H1 (cell line): ENCODE measurements around the gene ORMDL2. TPM values are rescaled to one million over a fixed set of nuclear protein-coding genes. Genes with fewer than 3 reads are reported as not detected.

Experiments
- CTCF ChIA-PET: fragments of 300-600 bp; sonication (Branson Sonifier 250); formaldehyde crosslinking; loops from one replicate; lab custom pipeline; 2021; ENCODE audit not compliant: partially characterized antibody; lab: Charles Lee
- POLR2A ChIA-PET: fragments of 300-600 bp; sonication (Branson Sonifier 250); formaldehyde crosslinking; loops from one replicate; lab custom pipeline; 2021; ENCODE audit warnings: inconsistent platforms; ENCODE audit not compliant: partially characterized antibody; lab: Charles Lee
- DNase-seq, 2 experiments: peaks; one replicate each; pipeline versions ENCODE4 v3.0.0 to v3.0.0-alpha.2; 2010 to 2022; ENCODE audit warnings: low spot score in 2 of 2, low read depth in 1 of 2, mixed read lengths in 1 of 2
- FAIRE-seq: peaks from 2 replicates; lab custom pipeline; 2011; peaks lifted over from hg19 to GRCh38; lab: Jason Lieb, UNC
- H2AFZ ChIP-seq: 2 replicates; pipeline ENCODE4 v1.8.1; 2012; ENCODE audit warnings: low read length, inconsistent platforms
- H2AK5ac ChIP-seq: 2 replicates; pipeline ENCODE4 v1.6.1; 2013; ENCODE audit warnings: low read depth, low read length
- H2BK120ac ChIP-seq: replicated peaks from 2 replicates; pipeline ENCODE3; 2013; ENCODE audit warnings: low read depth, low read length, inconsistent platforms
- H2BK12ac ChIP-seq: 2 replicates; pipeline ENCODE4 v1.6.1; 2013; ENCODE audit warnings: low read depth, low read length
- H2BK15ac ChIP-seq: 2 replicates; pipeline ENCODE4 v1.6.1; 2013; ENCODE audit warnings: low read length
- H2BK20ac ChIP-seq: 2 replicates; pipeline ENCODE4 v1.6.1; 2013; ENCODE audit warnings: low read length
- H2BK5ac ChIP-seq: 2 replicates; pipeline ENCODE4 v1.6.1; 2013; ENCODE audit warnings: low read depth, low read length
- H3K14ac ChIP-seq: 2 replicates; pipeline ENCODE4 v1.6.1; 2013; ENCODE audit warnings: inconsistent platforms; ENCODE audit not compliant: insufficient read length
- H3K18ac ChIP-seq: 2 replicates; pipeline ENCODE4 v1.6.1; 2013; ENCODE audit warnings: low read length; ENCODE audit errors: extremely low read depth
- H3K23ac ChIP-seq: 2 replicates; pipeline ENCODE4 v1.6.1; 2013; ENCODE audit warnings: inconsistent platforms; ENCODE audit not compliant: insufficient read length
- H3K23me2 ChIP-seq: 2 replicates; pipeline ENCODE4 v1.6.1; 2013; ENCODE audit warnings: low read depth, low read length
- H3K27ac ChIP-seq: 2 replicates; pipeline ENCODE4 v1.6.1; 2011; ENCODE audit warnings: low read depth, low read length, inconsistent platforms
- H3K27me3 ChIP-seq, 4 experiments: replicated peaks in 1 of 4; 1 replicate in 1 of 4; 2 replicates in 3 of 4; pipeline versions ENCODE4 v1.6.1 to v1.8.1; 2011 to 2013; ENCODE audit warnings: low read length in 3 of 4, mild to moderate bottlenecking in 3 of 4, inconsistent platforms in 2 of 4, mixed read lengths in 2 of 4, moderate library complexity in 1 of 4; ENCODE audit not compliant: control insufficient read depth in 3 of 4, insufficient read depth in 3 of 4; ENCODE audit errors: extremely low read depth in 1 of 4
- H3K36me3 ChIP-seq, 4 experiments: 2 replicates each; pipeline versions ENCODE4 v1.6.1 to v1.8.1; 2011 to 2013; ENCODE audit warnings: mild to moderate bottlenecking in 4 of 4, low read length in 3 of 4, moderate library complexity in 2 of 4, control low read depth in 1 of 4, inconsistent platforms in 1 of 4; ENCODE audit not compliant: insufficient read depth in 4 of 4, control insufficient read depth in 2 of 4
- H3K4ac ChIP-seq: replicated peaks from 2 replicates; pipeline ENCODE3; 2013; ENCODE audit warnings: low read length, low read depth, mixed read lengths, inconsistent platforms; ENCODE audit not compliant: insufficient read length
- H3K4me1 ChIP-seq, 4 experiments: replicated peaks in 1 of 4; 1 replicate in 1 of 4; 2 replicates in 3 of 4; pipeline versions ENCODE4 v1.6.1 to v1.8.1; 2011 to 2013; ENCODE audit warnings: low read length in 3 of 4, inconsistent platforms in 2 of 4, mixed read lengths in 1 of 4; ENCODE audit not compliant: insufficient read depth in 4 of 4, control insufficient read depth in 3 of 4
- H3K4me2 ChIP-seq, 2 experiments: 2 replicates each; pipeline versions ENCODE4 v1.6.1 to v1.8.1; 2011 to 2013; ENCODE audit warnings: low read depth in 2 of 2, low read length in 2 of 2, control low read depth in 1 of 2, inconsistent platforms in 1 of 2, mild to moderate bottlenecking in 1 of 2; ENCODE audit not compliant: insufficient read depth in 1 of 2
- H3K4me3 ChIP-seq, 4 experiments: fragments of 200-600, 300-600 bp in 1 of 4; sonication (generic), shearing (Covaris generic), sonication (Bioruptor Twin) in 1 of 4; 2 replicates each; pipeline versions ENCODE4 v1.5.1 to v1.8.1; 2011 to 2016; ENCODE audit warnings: low read length in 4 of 4, low read depth in 3 of 4, control low read depth in 2 of 4, inconsistent platforms in 2 of 4, mild to moderate bottlenecking in 2 of 4, mixed read lengths in 1 of 4, moderate library complexity in 1 of 4; ENCODE audit not compliant: insufficient read depth in 2 of 4; ENCODE audit errors: extremely low read depth in 1 of 4
- H3K56ac ChIP-seq: replicated peaks from 2 replicates; pipeline ENCODE3; 2013; ENCODE audit warnings: low read depth, mild to moderate bottlenecking, mixed read lengths, low read length, inconsistent platforms; ENCODE audit not compliant: insufficient read length
- H3K79me1 ChIP-seq: 2 replicates; pipeline ENCODE4 v1.6.1; 2013; ENCODE audit warnings: low read depth, low read length, control low read depth
- H3K79me2 ChIP-seq, 2 experiments: 2 replicates each; pipeline versions ENCODE4 v1.6.1 to v1.8.1; 2012 to 2013; ENCODE audit warnings: low read length in 2 of 2, mild to moderate bottlenecking in 2 of 2, inconsistent platforms in 1 of 2; ENCODE audit not compliant: insufficient read depth in 2 of 2, control insufficient read depth in 1 of 2
- H3K9ac ChIP-seq, 4 experiments: replicated peaks in 1 of 4; 1 replicate in 1 of 4; 2 replicates in 3 of 4; pipeline versions ENCODE4 v1.6.1 to v1.8.1; 2011 to 2013; ENCODE audit warnings: low read depth in 3 of 4, low read length in 3 of 4, control low read depth in 2 of 4, mild to moderate bottlenecking in 2 of 4, moderate library complexity in 2 of 4, inconsistent platforms in 1 of 4; ENCODE audit errors: extremely low read depth in 1 of 4
- H3K9me3 ChIP-seq, 2 experiments: 2 replicates each; pipeline versions ENCODE4 v1.6.1 to v1.8.1; 2012 to 2013; ENCODE audit warnings: mild to moderate bottlenecking in 2 of 2, moderate library complexity in 2 of 2, control low read depth in 1 of 2, inconsistent platforms in 1 of 2, low read depth in 1 of 2, low read length in 1 of 2, mixed read lengths in 1 of 2; ENCODE audit not compliant: insufficient read depth in 2 of 2
- H4K20me1 ChIP-seq, 2 experiments: replicated peaks in 1 of 2; 2 replicates each; pipeline versions ENCODE3 to v1.8.1; 2011 to 2013; ENCODE audit warnings: inconsistent platforms in 2 of 2, low read length in 2 of 2, mild to moderate bottlenecking in 1 of 2; ENCODE audit not compliant: insufficient read depth in 2 of 2, control insufficient read depth in 1 of 2
- H4K5ac ChIP-seq: 2 replicates; pipeline ENCODE4 v1.6.1; 2013; ENCODE audit warnings: low read length, low read depth, mixed read lengths, inconsistent platforms; ENCODE audit not compliant: insufficient read length
- H4K8ac ChIP-seq: 2 replicates; pipeline ENCODE4 v1.8.0; 2013; ENCODE audit warnings: mild to moderate bottlenecking, moderate library complexity, low read length, inconsistent platforms; ENCODE audit not compliant: insufficient read depth; ENCODE audit errors: extremely low read depth
- H4K91ac ChIP-seq: replicated peaks from 2 replicates; pipeline ENCODE3; 2013; ENCODE audit warnings: low read length, mixed read lengths, inconsistent platforms; ENCODE audit not compliant: insufficient read length
- EGR1 ChIP-seq: IDR thresholded peaks from 2 replicates; pipeline ENCODE4 v1.6.1; 2011; ENCODE audit warnings: low read depth, low read length, borderline replicate concordance
- EZH2 ChIP-seq: fragments of 200-600 bp; sonication (generic); IDR thresholded peaks from 2 replicates; pipeline ENCODE4 v1.7.1; 2012; ENCODE audit warnings: low read depth, mild to moderate bottlenecking, moderate library complexity, low read length, inconsistent platforms; ENCODE audit not compliant: severe bottlenecking
- HDAC2 ChIP-seq, 2 experiments: fragments of 300-600 bp in 1 of 2; sonication (generic) in 1 of 2; IDR thresholded peaks; 2 replicates each; pipeline ENCODE4 v1.6.1; 2011 to 2012; ENCODE audit warnings: low read depth in 2 of 2, low read length in 2 of 2, mild to moderate bottlenecking in 2 of 2, moderate library complexity in 2 of 2, borderline replicate concordance in 1 of 2, inconsistent platforms in 1 of 2
- HDAC6 ChIP-seq: IDR thresholded peaks from one replicate; pipeline ENCODE4 v1.7.1; 2012; ENCODE audit warnings: low read depth, mild to moderate bottlenecking, inconsistent platforms, low read length, moderate library complexity
- KDM4A ChIP-seq: IDR thresholded peaks from one replicate; pipeline ENCODE4 v1.7.1; 2012; ENCODE audit warnings: low read depth, mild to moderate bottlenecking, moderate library complexity, low read length, inconsistent platforms; ENCODE audit not compliant: severe bottlenecking
- POLR2AphosphoS5 ChIP-seq: IDR thresholded peaks from 2 replicates; pipeline ENCODE4 v1.6.1; 2011; ENCODE audit warnings: low read depth, low read length
- TBP ChIP-seq: IDR thresholded peaks from 2 replicates; pipeline ENCODE4 v1.6.1; 2011; ENCODE audit warnings: low read depth, low read length, improper control_type of control experiment
- TCF12 ChIP-seq: IDR thresholded peaks from 2 replicates; pipeline ENCODE4 v1.6.1; 2011; ENCODE audit warnings: low read depth, mild to moderate bottlenecking, low read length
- WGBS, 2 experiments: shearing (Covaris generic) in 1 of 2; methylation state at CpG; one replicate each; pipeline versions ENCODE4 v1.1.6 to v1.1.7; 2013 to 2015; ENCODE audit warnings: low lambda C conversion rate in 2 of 2, mixed read lengths in 2 of 2, inconsistent platforms in 1 of 2, low coverage in 1 of 2, missing lambda C conversion rate in 1 of 2; ENCODE audit not compliant: insufficient replicate concordance in 2 of 2, insufficient coverage in 1 of 2, insufficient read length in 1 of 2; ENCODE audit errors: extremely low coverage in 1 of 2, missing lambda C conversion rate in 1 of 2; 5-methylcytosine and 5-hydroxymethylcytosine counted together
- polyA plus RNA-seq, 7 experiments: library from polyadenylated mRNA; depleted of rRNA in 3 of 7; stranded (reverse) in 5 of 7; unstranded in 2 of 7; fragments of >200 nt in 5 of 7; fragments of 200-250 nt in 2 of 7; gene quantifications; 1 replicate in 5 of 7; 2 replicates in 1 of 7; 4 replicates in 1 of 7; pipeline versions ENCODE4 v1.2.1 to v1.2.3, GENCODE V29; 2011 to 2013; ENCODE audit warnings: missing spikeins in 2 of 7, mixed read lengths in 2 of 7
- total RNA-seq: library from RNA; stranded (reverse); fragmentation: NEBNext Ultra II Directional; extraction: Animal tissue kit (Norgen Biotek cat#: 25700); gene quantifications from 2 replicates; pipeline ENCODE4 v1.2.1, GENCODE V29; 2021
- TF ChIP-seq, protein P1 (sequence below): IDR thresholded peaks from 2 replicates; pipeline ENCODE4 v1.6.1; 2012; ENCODE audit warnings: low read length, inconsistent platforms
- TF ChIP-seq, protein P2 (sequence below): IDR thresholded peaks from 2 replicates; pipeline ENCODE4 v1.6.1; 2011; ENCODE audit warnings: low read length, improper control_type of control experiment

ORMDL2 gene
- total and polyA plus RNA-seq, 2 of the 8 experiments (the other 6 are each of a cell fraction or from before 2014, with no cell fraction given) = 39.0 to 65.6 TPM

DNA sequence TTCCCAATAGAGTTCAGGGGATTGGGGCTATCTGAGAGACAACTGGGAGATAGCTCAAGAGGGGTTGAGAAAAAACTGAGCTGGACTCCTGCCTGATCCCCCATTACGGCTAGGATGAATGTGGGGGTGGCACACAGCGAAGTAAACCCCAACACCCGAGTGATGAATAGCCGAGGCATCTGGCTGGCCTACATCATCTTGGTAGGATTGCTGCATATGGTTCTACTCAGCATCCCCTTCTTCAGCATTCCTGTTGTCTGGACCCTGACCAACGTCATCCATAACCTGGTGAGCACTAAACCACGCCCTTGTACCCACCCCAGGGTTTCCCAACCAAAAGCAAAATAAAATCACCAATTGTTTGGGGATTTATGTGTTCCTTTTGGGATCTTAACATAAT, 1.0 kb downstream of the ORMDL2 start:
- Histone ChIP-seq H3K27me3 (no peaks in the 10 kb centered on the region), H3K27ac (no peak overlapping the region), H3K79me2 (peaks cover 19 to 53% of the 10 kb centered on the region in 2 experiments), H4K5ac (no peak overlapping the region), H4K91ac (no peak overlapping the region), H3K18ac (no peak overlapping the region), H3K4me1 (peaks cover 3 to 8% (median 5%) of the 10 kb centered on the region in 4 experiments), H3K23me2 (peaks cover 2% of the 10 kb centered on the region; the same call in 1 of the 2 replicates), H3K9ac (peak overlapping the region in 1 of 4 experiments; percentile 92; a peak in 2 of 7 replicates), H4K20me1 (peaks cover 7 to 13% of the 10 kb centered on the region in 2 experiments), H3K36me3 (peaks cover 8 to 49% (median 33%) of the 10 kb centered on the region in 4 experiments), H2BK120ac (no peak overlapping the region), H2BK5ac (no peak overlapping the region), H2AK5ac (no peak overlapping the region), H2AFZ (no peak overlapping the region), H4K8ac (no peak overlapping the region), H3K23ac (no peak overlapping the region), H3K79me1 (peaks cover 4% of the 10 kb centered on the region; the same call in 1 of the 2 replicates), H3K4me2 (peak overlapping the region; percentile 74 to 96; a peak in 3 of 4 replicates), H2BK15ac (no peak overlapping the region), H3K56ac (no peak overlapping the region), H3K4ac (no peak overlapping the region), H2BK12ac (no peak overlapping the region), H3K4me3 (peak overlapping the region; percentile 87 to 100 (median 96); a peak in 6 of 8 replicates), H3K14ac (no peak overlapping the region), H3K9me3 (no peaks in the 10 kb centered on the region; a peak in 1 of 4 replicates), H2BK20ac (no peak overlapping the region)
- 86% methylated on average over 6 of the region's 6 CpGs; no CpG with 5 or more reads in 1 of the 2 experiments for WGBS, 2 experiments
- DNase-seq (no peak), FAIRE-seq (no peak)
- ChIA-PET CTCF (interaction anchor here (0.6 to 18.0 kb wide), 6 partner anchors 12 to 228 kb away, joined by 3 to 224 read pairs (median 4); partner anchors contain the start of genes DNAJC14 and GDF11), POLR2A (interaction anchor here (0.8 to 12.7 kb wide), 17 partner anchors 8 to 155 kb away, joined by 3 to 133 read pairs (median 11); partner anchors contain the start of genes BLOC1S1, CD63, DNAJC14 and MMP19)
- TF ChIP-seq POLR2AphosphoS5 = no peak
- TF ChIP-seq HDAC6 = no peak
- no peak for TF ChIP-seq TBP
- TF ChIP-seq TCF12 = no peak
- no peak for TF ChIP-seq EZH2
- TF ChIP-seq, protein P1, sequence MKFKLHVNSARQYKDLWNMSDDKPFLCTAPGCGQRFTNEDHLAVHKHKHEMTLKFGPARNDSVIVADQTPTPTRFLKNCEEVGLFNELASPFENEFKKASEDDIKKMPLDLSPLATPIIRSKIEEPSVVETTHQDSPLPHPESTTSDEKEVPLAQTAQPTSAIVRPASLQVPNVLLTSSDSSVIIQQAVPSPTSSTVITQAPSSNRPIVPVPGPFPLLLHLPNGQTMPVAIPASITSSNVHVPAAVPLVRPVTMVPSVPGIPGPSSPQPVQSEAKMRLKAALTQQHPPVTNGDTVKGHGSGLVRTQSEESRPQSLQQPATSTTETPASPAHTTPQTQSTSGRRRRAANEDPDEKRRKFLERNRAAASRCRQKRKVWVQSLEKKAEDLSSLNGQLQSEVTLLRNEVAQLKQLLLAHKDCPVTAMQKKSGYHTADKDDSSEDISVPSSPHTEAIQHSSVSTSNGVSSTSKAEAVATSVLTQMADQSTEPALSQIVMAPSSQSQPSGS = no peak
- TF ChIP-seq EGR1 = no peak
- TF ChIP-seq HDAC2 (IDR thresholded peaks at IDR 0.05; ENCODE audit: borderline replicate concordance in 1 of 2, low read depth in 2 of 2, low read length in 2 of 2) = no peak
- TF ChIP-seq, protein P2, sequence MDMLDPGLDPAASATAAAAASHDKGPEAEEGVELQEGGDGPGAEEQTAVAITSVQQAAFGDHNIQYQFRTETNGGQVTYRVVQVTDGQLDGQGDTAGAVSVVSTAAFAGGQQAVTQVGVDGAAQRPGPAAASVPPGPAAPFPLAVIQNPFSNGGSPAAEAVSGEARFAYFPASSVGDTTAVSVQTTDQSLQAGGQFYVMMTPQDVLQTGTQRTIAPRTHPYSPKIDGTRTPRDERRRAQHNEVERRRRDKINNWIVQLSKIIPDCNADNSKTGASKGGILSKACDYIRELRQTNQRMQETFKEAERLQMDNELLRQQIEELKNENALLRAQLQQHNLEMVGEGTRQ = no peak
- TF ChIP-seq KDM4A = no peak
